Thyroid gland (tissue), 4 donors: ENCODE measurements around the gene SCN7A. TPM values are rescaled to one million over a fixed set of nuclear protein-coding genes. Genes with fewer than 3 reads are reported as not detected.

Experiments
- DNase-seq, 2 donors: peaks; one replicate each; pipeline ENCODE4 v3.0.0-alpha.2; 2019
- H3K27ac ChIP-seq, 3 donors: fragments of 200-600 bp; sonication (generic); 1 replicate in 2 of 3; 2 replicates in 1 of 3; pipeline ENCODE4 v1.5.1; 2016 to 2019; ENCODE audit warnings: mild to moderate bottlenecking in 1 of 3, moderate library complexity in 1 of 3
- H3K27me3 ChIP-seq: fragments of 200-600 bp; sonication (generic); one replicate; pipeline ENCODE4 v1.5.1; 2019
- H3K36me3 ChIP-seq, 2 donors: fragments of 200-600 bp; sonication (generic); one replicate each; pipeline ENCODE4 v1.5.1; 2016 to 2019
- H3K4me1 ChIP-seq, 2 donors: fragments of 200-600 bp; sonication (generic); one replicate each; pipeline ENCODE4 v1.5.1; 2017 to 2019
- H3K4me3 ChIP-seq, 3 donors: fragments of 200-600 bp; sonication (generic); replicated peaks in 1 of 3; 1 replicate in 2 of 3; 2 replicates in 1 of 3; pipeline ENCODE4 v1.5.1; 2016; ENCODE audit warnings: mild to moderate bottlenecking in 1 of 3
- H3K9me3 ChIP-seq: fragments of 200-600 bp; sonication (generic); one replicate; pipeline ENCODE4 v1.5.1; 2017
- CTCF ChIP-seq, 6 experiments: fragments of 200-600 bp in 3 of 6; fragments of 450-650 bp in 3 of 6; sonication (generic) in 3 of 6; IDR thresholded peaks; one replicate each; pipeline ENCODE4 v1.5.1; 2016 to 2019; ENCODE audit warnings: antibody characterized with exemption in 6 of 6, mild to moderate bottlenecking in 2 of 6, inconsistent platforms in 1 of 6, moderate library complexity in 1 of 6
- POLR2A ChIP-seq, 2 donors: fragments of 450-650 bp; IDR thresholded peaks; one replicate each; pipeline ENCODE4 v1.6.1; 2017; ENCODE audit warnings: antibody characterized with exemption in 2 of 2, mild to moderate bottlenecking in 2 of 2, moderate library complexity in 1 of 2
- WGBS, 2 donors: methylation state at CpG; one replicate each; pipeline ENCODE4 v1.1.5; 2017; 5-methylcytosine and 5-hydroxymethylcytosine counted together
- intact Hi-C: fragments of 100-400 bp; cut with DNase I; formaldehyde crosslinking; loops from one replicate; pipeline ENCODE4 v1.15.1; 2023
- total RNA-seq, 4 donors: library from RNA; depleted of rRNA; stranded (reverse); fragments of >200 nt; gene quantifications; one replicate each; pipeline ENCODE4 v1.2.3, GENCODE V29; 2016

The SCN7A gene
- total RNA-seq, 4 donors from 2014 or later, result 1.6 to 3.0 (median 2.1) TPM

DNA sequence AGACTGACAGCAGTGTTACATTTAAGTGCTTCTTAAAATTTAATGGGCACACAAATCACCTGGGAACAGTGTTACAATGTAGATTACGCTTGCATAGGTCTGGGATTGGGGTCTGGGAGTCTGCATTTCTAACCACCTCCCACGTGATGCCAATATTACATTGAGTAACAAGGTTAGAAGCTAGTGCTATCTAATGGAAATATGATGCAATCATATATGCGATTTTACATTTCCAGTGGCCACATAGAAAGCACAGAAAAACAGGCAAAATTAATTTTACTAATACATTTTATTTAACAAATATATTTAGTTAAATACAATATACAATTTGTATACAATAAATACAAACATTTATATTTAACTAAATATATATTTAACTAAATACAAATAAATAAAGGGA is 53.7 kb downstream of the SCN7A start:
- no peaks in the 10 kb centered on the region for H3K36me3 ChIP-seq
- TF ChIP-seq POLR2A (IDR thresholded peaks at IDR 0.05) (no peak), CTCF (IDR thresholded peaks at IDR 0.05) (no peak)

GRCh38 chr2:166439078-166439477 is 55.0 kb downstream of the SCN7A start:
- no peak for DNase-seq
- TF ChIP-seq POLR2A (IDR thresholded peaks at IDR 0.05) (no peak), CTCF (IDR thresholded peaks at IDR 0.05) (no peak)
- Histone ChIP-seq H3K27me3 (no peaks in the 10 kb centered on the region), H3K4me1 (no peaks in the 10 kb centered on the region), H3K27ac (no peak overlapping the region), H3K4me3 (no peak overlapping the region), H3K36me3 (no peaks in the 10 kb centered on the region), H3K9me3 (no peaks in the 10 kb centered on the region)
- intact Hi-C loops, result no loop called here

More for the DNA sequence above, 53.7 kb downstream of the SCN7A start:
- DNase-seq, result no peak
- Histone ChIP-seq H3K27me3 (no peaks in the 10 kb centered on the region), H3K4me1 (no peaks in the 10 kb centered on the region), H3K27ac (no peak overlapping the region), H3K9me3 (no peaks in the 10 kb centered on the region), H3K4me3 (no peak overlapping the region)
- intact Hi-C loops, result no loop called here
- whole genome bisulfite sequencing, 2 donors, result 79 to 86% methylated on average over 3 of the region's 3 CpGs

- H3K27ac ChIP-seq, result no peak overlapping the region
- no peaks in the 10 kb centered on the region for H3K27me3 ChIP-seq
- WGBS, 2 donors, result 85 to 89% methylated on average over 1 of the region's 1 CpG
- no peak for DNase-seq
- no peaks in the 10 kb centered on the region for H3K9me3 ChIP-seq
- no peaks in the 10 kb centered on the region for H3K36me3 ChIP-seq
- no peak overlapping the region for H3K4me3 ChIP-seq
- intact Hi-C loops, result no loop called here
- TF ChIP-seq CTCF (IDR thresholded peaks at IDR 0.05) (no peak), POLR2A (IDR thresholded peaks at IDR 0.05) (no peak)
- H3K4me1 ChIP-seq, result no peaks in the 10 kb centered on the region
Measured at GRCh38 chr2:166436976-166437375, 57.1 kb downstream of the SCN7A start.

DNA sequence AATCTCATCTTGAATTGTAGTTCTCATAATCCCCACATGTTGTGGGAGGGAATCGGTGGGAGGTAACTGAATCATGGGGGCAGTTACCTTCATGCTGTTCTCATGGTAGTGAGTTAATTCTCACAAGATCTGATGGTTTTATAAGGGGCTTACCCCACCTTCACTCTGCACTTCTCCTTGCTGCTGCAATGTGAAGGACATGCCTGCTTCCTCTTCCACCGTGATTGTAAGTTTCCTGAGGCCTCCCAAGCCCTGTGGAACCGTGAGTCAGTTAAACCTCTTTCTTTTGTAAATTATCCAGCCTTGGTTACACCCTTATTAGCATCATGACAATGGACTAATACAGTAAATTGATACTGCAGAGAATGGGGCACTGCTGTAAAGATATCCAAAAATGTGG is 57.9 kb downstream of the SCN7A start:
- intact Hi-C loops, result no loop called here
- Histone ChIP-seq H3K27me3 (no peaks in the 10 kb centered on the region), H3K4me3 (no peak overlapping the region), H3K36me3 (no peaks in the 10 kb centered on the region), H3K4me1 (no peaks in the 10 kb centered on the region), H3K27ac (no peak overlapping the region), H3K9me3 (no peaks in the 10 kb centered on the region)
- TF ChIP-seq POLR2A (IDR thresholded peaks at IDR 0.05) (no peak), CTCF (IDR thresholded peaks at IDR 0.05) (no peak)
- 63 to 66% methylated on average over 3 of the region's 3 CpGs for WGBS, 2 donors
- DNase-seq, result no peak

DNA sequence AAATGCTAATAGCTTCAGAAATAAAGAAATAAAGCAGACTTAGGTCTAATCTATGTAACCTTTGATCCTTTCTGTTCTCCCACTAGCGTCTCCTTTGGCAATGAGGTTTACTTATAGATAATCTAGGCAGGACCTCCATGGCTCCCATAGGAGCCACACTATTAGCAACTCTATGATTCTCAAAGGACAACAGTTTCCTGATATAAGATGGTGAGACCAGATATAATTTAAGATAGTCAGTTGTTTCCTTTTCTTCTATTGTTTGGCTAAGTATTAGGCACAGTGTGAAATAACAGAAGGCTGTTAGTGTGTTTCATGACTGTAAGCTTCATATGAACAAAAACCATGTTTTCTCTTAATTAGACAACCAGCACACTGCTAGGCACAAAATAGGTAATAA is 59.6 kb downstream of the SCN7A start:
- 58 to 72% methylated on average over 1 of the region's 1 CpG for WGBS, 2 donors
- no peaks in the 10 kb centered on the region for H3K9me3 ChIP-seq
- DNase-seq, result no peak
- H3K27me3 ChIP-seq, result no peaks in the 10 kb centered on the region
- intact Hi-C loops, result no loop called here
- H3K4me3 ChIP-seq, result no peak overlapping the region
- TF ChIP-seq CTCF (IDR thresholded peaks at IDR 0.05) (no peak), POLR2A (IDR thresholded peaks at IDR 0.05) (no peak)
- H3K36me3 ChIP-seq, result no peaks in the 10 kb centered on the region
- no peak overlapping the region for H3K27ac ChIP-seq
- H3K4me1 ChIP-seq, result no peaks in the 10 kb centered on the region
